KOPT-K1 (cell line): ENCODE measurements around the gene PRPS1.
"Not testable (repeated sequence)": the region's sequence is repeated elsewhere in the genome, so short reads cannot be mapped to it uniquely, and the experiment has no call there.

Experiments used
- H3K27ac ChIP-seq: fragments of 200-600 bp; sonication (generic); 2 replicates; pipeline ENCODE4 v1.5.1; 2016; ENCODE audit warnings: antibody characterized with exemption, mild to moderate bottlenecking, low read depth, low read length; ENCODE audit not compliant: poor library complexity, severe bottlenecking
- H3K36me3 ChIP-seq: fragments of 200-600 bp; sonication (generic); 2 replicates; pipeline ENCODE4 v1.5.1; 2017; ENCODE audit warnings: antibody characterized with exemption, mild to moderate bottlenecking, low read length, moderate library complexity; ENCODE audit not compliant: insufficient read depth
- H3K9me3 ChIP-seq: fragments of 200-600 bp; sonication (generic); 2 replicates; pipeline ENCODE4 v1.5.1; 2017; ENCODE audit warnings: antibody characterized with exemption, low read length, mild to moderate bottlenecking; ENCODE audit not compliant: insufficient read depth, poor library complexity, severe bottlenecking

The PRPS1 gene

GRCh38 chrX:107659286-107659685 lies 31.0 kb downstream of the PRPS1 start:
- Histone ChIP-seq H3K9me3 (no peaks in the 10 kb centered on the region), H3K27ac (no peak overlapping the region), H3K36me3 (no peaks in the 10 kb centered on the region; the same call in 1 of the 2 replicates)

GRCh38 chrX:107659768-107660167 lies 31.5 kb downstream of the PRPS1 start:
- Histone ChIP-seq H3K9me3 (no peaks in the 10 kb centered on the region), H3K36me3 (no peaks in the 10 kb centered on the region), H3K27ac (no peak overlapping the region)

DNA sequence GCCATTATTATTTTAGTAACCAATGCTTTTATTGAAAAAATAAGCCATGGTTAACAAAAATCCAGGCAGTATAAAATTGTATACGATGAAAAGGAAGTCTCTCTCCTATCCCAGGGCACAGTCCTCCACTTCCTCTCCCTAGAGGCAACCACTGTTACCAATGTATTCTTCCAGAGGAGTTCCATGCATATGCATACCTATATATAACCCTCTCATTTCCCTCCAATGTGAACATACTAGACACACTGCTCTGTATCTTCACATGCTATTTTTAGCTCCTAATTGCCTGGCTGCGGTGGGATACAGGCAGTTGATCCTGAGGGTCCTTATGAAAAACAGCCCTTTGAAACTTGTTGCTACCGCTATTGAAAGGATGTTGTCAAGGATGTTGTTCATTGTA lies 33.8 kb downstream of the PRPS1 start:
- Histone ChIP-seq H3K9me3 (no peaks in the 10 kb centered on the region), H3K27ac (no peak overlapping the region), H3K36me3 (no peaks in the 10 kb centered on the region)

DNA sequence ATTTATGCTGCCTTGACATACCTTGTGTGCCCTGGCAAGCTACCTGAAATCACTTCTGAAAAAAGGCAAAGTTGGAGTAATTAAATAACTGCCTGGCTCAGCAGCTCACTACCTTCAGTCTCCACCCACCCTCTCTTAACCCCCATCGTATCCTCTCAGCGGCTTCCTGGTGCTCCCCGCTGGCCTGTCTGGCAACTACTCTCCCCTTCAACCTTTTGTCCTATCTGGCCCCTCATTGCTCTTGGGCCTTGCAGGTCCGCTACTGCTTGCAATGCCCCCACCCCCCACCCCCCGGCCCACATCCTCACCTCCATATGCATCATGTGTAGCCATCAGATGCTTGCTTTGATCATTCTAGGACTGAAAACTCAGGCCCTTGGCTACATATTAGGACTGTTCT lies 34.5 kb downstream of the PRPS1 start:
- H3K9me3 ChIP-seq: no peaks in the 10 kb centered on the region
- H3K27ac ChIP-seq: no peak overlapping the region
- no peaks in the 10 kb centered on the region for H3K36me3 ChIP-seq

DNA sequence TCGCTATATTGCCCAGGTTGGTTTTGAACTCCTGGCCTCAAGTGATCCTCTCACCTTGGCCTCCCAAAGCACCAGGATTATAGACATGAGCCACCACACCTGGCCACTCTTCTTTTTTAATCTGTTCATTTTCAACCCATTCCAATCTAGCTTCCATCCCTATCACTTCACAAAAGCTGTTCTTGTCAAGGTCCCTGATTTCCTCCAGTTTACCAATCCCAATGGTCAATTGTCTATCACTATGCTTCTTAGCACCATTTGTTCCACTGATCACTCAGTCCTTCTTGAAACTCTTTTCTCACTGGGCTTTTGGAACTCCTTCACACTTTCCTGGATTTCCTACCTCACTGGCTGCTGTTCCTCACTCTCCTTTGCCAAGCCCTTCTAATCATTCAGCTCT lies 38.6 kb downstream of the PRPS1 start:
- no peaks in the 10 kb centered on the region for H3K36me3 ChIP-seq
- no peak overlapping the region for H3K27ac ChIP-seq
- H3K9me3 ChIP-seq: no peaks in the 10 kb centered on the region

- Histone ChIP-seq H3K27ac (no peak overlapping the region), H3K9me3 (no peaks in the 10 kb centered on the region), H3K36me3 (no peaks in the 10 kb centered on the region)
Measured at GRCh38 chrX:107667426-107667825, 39.1 kb downstream of the PRPS1 start.

- not testable (repeated sequence) for H3K9me3 ChIP-seq, H3K36me3 ChIP-seq, H3K27ac ChIP-seq
Measured at GRCh38 chrX:107668710-107669109, 40.4 kb downstream of the PRPS1 start.

DNA sequence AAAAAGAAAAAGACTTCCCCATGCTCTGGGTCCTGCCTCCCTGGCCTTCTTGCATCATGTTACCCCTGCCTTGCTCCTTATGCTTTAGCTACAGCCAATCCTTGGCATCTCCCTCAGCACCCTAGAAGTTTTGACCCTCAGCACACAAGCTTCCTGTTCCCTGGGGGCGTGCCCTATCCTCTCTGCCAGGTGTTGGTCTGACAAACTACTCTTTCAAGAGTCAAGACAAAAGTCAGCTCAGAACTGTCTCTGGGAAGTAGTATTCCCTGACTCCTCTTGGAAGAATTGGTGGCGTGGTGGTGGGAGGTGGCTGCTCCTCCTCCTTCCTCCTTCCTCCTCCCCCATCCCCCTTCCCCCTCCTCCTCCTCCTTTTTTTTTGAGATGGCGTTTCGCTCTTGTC lies 41.0 kb downstream of the PRPS1 start:
- Histone ChIP-seq H3K9me3 (no peaks in the 10 kb centered on the region), H3K36me3 (no peaks in the 10 kb centered on the region), H3K27ac (no peak overlapping the region)

DNA sequence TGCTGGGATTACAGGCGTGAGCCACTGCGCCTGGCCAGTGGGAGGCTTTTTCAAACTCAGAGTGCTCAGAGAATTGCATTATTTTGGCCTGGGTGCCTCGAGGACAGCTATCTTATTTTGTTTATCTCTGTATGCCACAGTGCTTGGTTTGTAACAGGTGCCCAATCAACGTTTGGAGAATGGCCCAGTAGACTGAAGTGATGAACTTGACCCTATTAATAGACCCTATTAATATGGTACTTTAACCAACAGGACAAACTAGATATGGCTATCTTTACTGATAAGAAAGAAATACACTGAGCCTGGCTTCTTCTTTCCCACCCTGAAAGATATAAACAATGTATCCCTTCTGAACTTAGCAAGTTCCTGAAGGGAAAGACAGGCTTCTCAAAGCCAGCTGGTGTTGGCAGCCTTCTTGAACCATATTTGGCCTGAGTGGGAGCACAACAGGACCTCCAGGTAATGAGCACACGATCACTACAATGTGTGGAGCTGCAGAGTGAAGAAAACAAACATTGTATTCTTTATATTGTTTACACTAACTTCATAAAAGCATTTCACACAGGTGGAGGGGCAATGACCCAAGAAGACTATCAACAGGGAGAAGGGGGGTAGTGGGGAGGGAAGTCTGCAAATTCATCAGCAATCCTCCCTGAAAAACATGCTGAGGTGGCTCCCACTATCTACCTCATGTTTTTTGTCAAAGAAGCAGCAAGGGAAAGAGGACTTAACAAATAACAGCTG lies 41.7 kb downstream of the PRPS1 start:
- no peaks in the 10 kb centered on the region for H3K9me3 ChIP-seq
- H3K36me3 ChIP-seq: no peaks in the 10 kb centered on the region
- H3K27ac ChIP-seq: no peak overlapping the region

- not testable (repeated sequence) for H3K27ac ChIP-seq, H3K9me3 ChIP-seq, H3K36me3 ChIP-seq
Measured at GRCh38 chrX:107671256-107671655, 42.9 kb downstream of the PRPS1 start.

- no peaks in the 10 kb centered on the region for H3K36me3 ChIP-seq
- no peaks in the 10 kb centered on the region for H3K9me3 ChIP-seq
- no peak overlapping the region for H3K27ac ChIP-seq
Measured at GRCh38 chrX:107672955-107673378, 44.7 kb downstream of the PRPS1 start.

GRCh38 chrX:107673431-107673830 lies 45.1 kb downstream of the PRPS1 start:
- Histone ChIP-seq H3K27ac (no peak overlapping the region), H3K36me3 (no peaks in the 10 kb centered on the region), H3K9me3 (no peaks in the 10 kb centered on the region)

- H3K27ac ChIP-seq: no peak overlapping the region
- no peaks in the 10 kb centered on the region for H3K9me3 ChIP-seq
- no peaks in the 10 kb centered on the region for H3K36me3 ChIP-seq
Measured at GRCh38 chrX:107673933-107674479, 45.7 kb downstream of the PRPS1 start.

DNA sequence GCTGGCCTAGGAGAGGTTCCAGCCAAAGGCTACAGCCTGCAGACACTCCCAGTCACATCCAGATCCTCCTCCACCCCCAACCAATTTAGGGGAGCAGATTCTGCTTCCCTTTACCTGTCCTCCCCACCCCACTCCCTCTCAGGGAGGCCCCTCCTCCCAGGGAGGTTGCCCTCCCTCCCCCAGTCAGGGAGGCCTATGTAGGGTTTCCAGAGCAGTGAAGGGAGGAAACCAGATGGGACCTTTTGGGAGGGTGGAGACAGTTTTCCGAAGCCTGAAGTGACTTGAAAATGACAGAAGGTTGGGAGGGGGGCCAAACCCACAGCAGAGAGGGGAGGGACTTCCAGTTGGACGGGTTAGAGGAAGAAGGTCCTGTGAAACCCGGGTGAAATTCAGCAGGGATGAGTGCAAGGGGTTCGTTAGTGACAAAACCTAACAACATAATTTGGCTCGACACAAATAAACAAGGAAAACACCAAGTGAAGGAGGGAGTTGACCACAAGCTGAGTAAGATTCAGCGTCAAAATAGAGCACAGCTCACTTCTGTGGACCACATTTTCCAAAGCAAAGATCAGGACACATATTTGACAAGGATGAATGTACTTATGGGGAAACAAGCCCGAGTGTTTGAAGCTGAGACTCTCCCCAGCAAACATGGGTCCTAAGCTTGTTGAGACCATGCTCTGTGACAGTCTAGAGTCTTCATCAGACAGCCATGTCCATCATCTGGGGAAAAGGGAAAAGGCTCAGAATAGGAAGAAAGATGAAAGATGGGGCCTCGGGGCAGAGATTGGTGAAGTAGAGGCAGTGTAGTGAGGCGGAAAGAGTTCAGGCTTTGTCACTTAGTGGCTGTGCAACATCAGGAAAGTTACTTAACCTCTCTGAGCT lies 46.4 kb downstream of the PRPS1 start:
- H3K36me3 ChIP-seq: no peaks in the 10 kb centered on the region
- H3K27ac ChIP-seq: no peak overlapping the region
- H3K9me3 ChIP-seq: no peaks in the 10 kb centered on the region

DNA sequence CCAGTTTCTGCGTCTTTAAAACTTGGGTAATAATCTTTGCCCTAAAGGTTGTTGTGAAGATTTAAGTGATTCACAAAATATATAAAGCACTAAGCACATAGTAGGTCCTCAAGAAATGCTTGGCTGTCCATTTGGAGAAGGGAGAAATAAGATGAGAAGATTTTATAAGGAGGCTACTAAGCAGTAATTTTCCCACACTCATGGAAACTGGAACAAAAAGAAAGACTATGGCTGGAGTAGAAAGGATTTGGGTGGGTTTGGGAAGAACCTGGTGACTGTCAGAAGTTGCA lies 47.0 kb downstream of the PRPS1 start:
- H3K36me3 ChIP-seq: no peaks in the 10 kb centered on the region
- H3K27ac ChIP-seq: no peak overlapping the region
- H3K9me3 ChIP-seq: no peaks in the 10 kb centered on the region
